ENCODE data around the gene PLAA. TPM values are rescaled to one million over a fixed set of nuclear protein-coding genes. Genes with fewer than 3 reads are reported as not detected.

PLAA gene
- total RNA-seq, 1 experiment from 2014 or later: 23.3 TPM

DNA sequence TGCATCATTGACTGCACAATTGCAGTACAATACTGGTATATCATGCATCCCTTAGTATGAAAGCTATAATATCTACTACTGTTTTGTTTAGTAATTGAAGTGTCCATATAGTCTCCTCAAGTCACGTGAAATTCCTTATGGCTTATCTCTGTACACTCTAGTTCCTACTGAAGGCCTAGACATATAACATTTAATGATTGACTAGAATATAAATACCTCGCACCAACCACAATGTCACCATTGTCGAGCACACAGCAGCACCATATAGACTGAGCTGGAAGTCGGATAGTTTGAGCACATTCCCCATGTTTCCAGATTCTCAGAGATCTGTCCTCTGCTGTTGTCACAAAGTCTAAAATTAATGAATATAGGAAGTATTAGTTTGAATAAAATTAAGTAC, 21.4 kb downstream of the PLAA start:
- Histone ChIP-seq H3K27ac (no peak overlapping the region), H3F3A (ENCODE audit: insufficient read depth, low read depth) (no peaks in the 10 kb centered on the region), H4K20me1 (ENCODE audit: insufficient read depth) (no peaks in the 10 kb centered on the region), H3K4me1 (replicated peaks; ENCODE audit: insufficient read depth) (no peaks in the 10 kb centered on the region), H3K27me3 (ENCODE audit: insufficient read depth, low read depth) (no peaks in the 10 kb centered on the region), H3K9me3 (ENCODE audit: insufficient read depth, low read depth) (no peaks in the 10 kb centered on the region), H3K79me2 (ENCODE audit: low read depth) (no peaks in the 10 kb centered on the region), H3K9me2 (ENCODE audit: insufficient read depth) (no peaks in the 10 kb centered on the region), H3K4me3 (no peak overlapping the region), H3K36me3 (ENCODE audit: low read depth) (no peaks in the 10 kb centered on the region), H3K4me2 (no peak overlapping the region), H2AFZ (no peak overlapping the region)
- POLR2A ChIA-PET (ENCODE audit: unreplicated experiment): no interaction called here
- DNase-seq: no peak
- intact Hi-C loops (cut with micrococcal nuclease; ENCODE audit: unreplicated experiment): no loop called here
- no TSS peak for BruUV-seq (replicated peaks)
- CTCF ChIA-PET: no interaction called here
- TF ChIP-seq EZH2 (IDR thresholded peaks at IDR 0.05; ENCODE audit: low read depth): no peak
- TF ChIP-seq CTCF (conservative IDR thresholded peaks at IDR 0.05): no peak

GRCh38 chr9:26919698-26920097, 27.3 kb downstream of the PLAA start:
- no TSS peak for BruUV-seq (replicated peaks)
- H3K9me2 ChIP-seq (ENCODE audit: insufficient read depth): no peaks in the 10 kb centered on the region
- H3K27me3 ChIP-seq (ENCODE audit: insufficient read depth, low read depth): no peaks in the 10 kb centered on the region
- DNase-seq: no peak
- H3K9me3 ChIP-seq (ENCODE audit: insufficient read depth, low read depth): no peaks in the 10 kb centered on the region
- no peak for TF ChIP-seq CTCF (conservative IDR thresholded peaks at IDR 0.05)
- TF ChIP-seq EZH2 (IDR thresholded peaks at IDR 0.05; ENCODE audit: low read depth): no peak
- intact Hi-C loops (cut with micrococcal nuclease; ENCODE audit: unreplicated experiment): no loop called here
- H3K36me3 ChIP-seq (ENCODE audit: low read depth): peaks cover 4% of the 10 kb centered on the region; the same call in 1 of the 2 replicates
- H3K79me2 ChIP-seq (ENCODE audit: low read depth): no peaks in the 10 kb centered on the region
- H3K4me2 ChIP-seq: no peak overlapping the region
- no peak overlapping the region for H2AFZ ChIP-seq
- CTCF ChIA-PET: no interaction called here
- H3F3A ChIP-seq (ENCODE audit: insufficient read depth, low read depth): no peaks in the 10 kb centered on the region
- no peak overlapping the region for H3K4me3 ChIP-seq
- no peak overlapping the region for H3K27ac ChIP-seq
- H4K20me1 ChIP-seq (ENCODE audit: insufficient read depth): no peaks in the 10 kb centered on the region
- no peaks in the 10 kb centered on the region for H3K4me1 ChIP-seq (replicated peaks; ENCODE audit: insufficient read depth)
- POLR2A ChIA-PET (ENCODE audit: unreplicated experiment): no interaction called here

GRCh38 chr9:26913138-26913668, 33.8 kb downstream of the PLAA start:
- Histone ChIP-seq H3K4me3 (no peak overlapping the region), H3K4me2 (no peak overlapping the region), H3K27ac (no peak overlapping the region), H4K20me1 (ENCODE audit: insufficient read depth) (no peaks in the 10 kb centered on the region; the same call in 1 of the 2 replicates), H3K9me2 (ENCODE audit: insufficient read depth) (no peaks in the 10 kb centered on the region), H3K9me3 (ENCODE audit: insufficient read depth, low read depth) (no peaks in the 10 kb centered on the region), H3K79me2 (ENCODE audit: low read depth) (no peaks in the 10 kb centered on the region), H2AFZ (no peak overlapping the region), H3K27me3 (ENCODE audit: insufficient read depth, low read depth) (no peaks in the 10 kb centered on the region), H3K36me3 (ENCODE audit: low read depth) (no peaks in the 10 kb centered on the region), H3F3A (ENCODE audit: insufficient read depth, low read depth) (no peaks in the 10 kb centered on the region), H3K4me1 (replicated peaks; ENCODE audit: insufficient read depth) (no peaks in the 10 kb centered on the region)
- no peak for DNase-seq
- BruUV-seq (replicated peaks): no TSS peak
- POLR2A ChIA-PET (ENCODE audit: unreplicated experiment): no interaction called here
- CTCF ChIA-PET: no interaction called here
- TF ChIP-seq EZH2 (IDR thresholded peaks at IDR 0.05; ENCODE audit: low read depth) (no peak), CTCF (conservative IDR thresholded peaks at IDR 0.05) (no peak)
- intact Hi-C loops (cut with micrococcal nuclease; ENCODE audit: unreplicated experiment): no loop called here
